Activated naive CD4-positive, alpha-beta T cell treated with Interleukin-2 at 50 U/mL for 16 hours (primary cell): ENCODE results near the gene ENO2.
A peak's percentile ranks its signal among the peaks of the same experiment; 100 is the strongest.

Source experiments
- DNase-seq: peaks from one replicate; pipeline ENCODE4 v3.0.0-alpha.2; 2020

The ENO2 gene

GRCh38 chr12:6914947-6915788 is 788 bp downstream of the ENO2 start:
- DNase-seq, result no peak

- DNase-seq, result no peak
These were observed 1.5 kb downstream of the ENO2 start for GRCh38 chr12:6915789-6916285.

- DNase-seq, result no peak
These were observed 2.2 kb downstream of the ENO2 start for GRCh38 chr12:6916426-6917200.

DNA sequence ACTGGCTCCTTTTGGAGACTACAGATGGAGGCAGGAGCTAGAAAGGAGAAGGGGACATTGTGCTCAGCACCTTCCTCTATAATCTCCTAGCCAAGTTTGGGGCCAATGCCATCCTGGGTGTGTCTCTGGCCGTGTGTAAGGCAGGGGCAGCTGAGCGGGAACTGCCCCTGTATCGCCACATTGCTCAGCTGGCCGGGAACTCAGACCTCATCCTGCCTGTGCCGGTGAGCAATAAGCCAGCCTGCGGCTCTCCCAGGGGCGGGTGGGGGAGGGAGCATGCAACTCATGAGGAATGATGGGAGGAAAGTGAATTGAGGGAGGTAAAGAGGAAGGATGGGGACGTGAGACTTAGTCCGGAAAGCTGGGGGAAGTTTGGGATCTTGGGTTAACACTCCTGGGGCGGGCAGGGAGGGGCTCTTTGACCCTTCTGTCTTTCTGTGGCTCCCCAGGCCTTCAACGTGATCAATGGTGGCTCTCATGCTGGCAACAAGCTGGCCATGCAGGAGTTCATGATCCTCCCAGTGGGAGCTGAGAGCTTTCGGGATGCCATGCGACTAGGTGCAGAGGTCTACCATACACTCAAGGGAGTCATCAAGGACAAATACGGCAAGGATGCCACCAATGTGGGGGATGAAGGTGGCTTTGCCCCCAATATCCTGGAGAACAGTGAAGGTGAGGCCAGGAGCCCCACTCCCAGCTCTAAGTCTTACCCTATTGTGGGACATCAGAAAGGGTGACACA is 3.3 kb downstream of the ENO2 start:
- no peak for DNase-seq

DNA sequence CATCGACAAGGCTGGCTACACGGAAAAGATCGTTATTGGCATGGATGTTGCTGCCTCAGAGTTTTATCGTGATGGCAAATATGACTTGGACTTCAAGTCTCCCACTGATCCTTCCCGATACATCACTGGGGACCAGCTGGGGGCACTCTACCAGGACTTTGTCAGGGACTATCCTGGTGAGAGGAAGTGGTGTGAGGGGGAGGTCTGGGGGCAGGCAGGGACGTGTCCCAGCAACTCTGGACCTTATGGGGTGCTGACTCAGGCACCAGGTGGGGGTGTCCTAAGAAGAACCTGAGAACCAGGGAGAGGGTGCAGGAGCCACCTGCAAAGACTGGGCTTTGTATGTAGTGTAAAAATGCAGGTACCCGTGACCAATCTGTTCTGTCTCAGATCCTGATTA is 5.2 kb downstream of the ENO2 start:
- DNase-seq, result no peak

DNA sequence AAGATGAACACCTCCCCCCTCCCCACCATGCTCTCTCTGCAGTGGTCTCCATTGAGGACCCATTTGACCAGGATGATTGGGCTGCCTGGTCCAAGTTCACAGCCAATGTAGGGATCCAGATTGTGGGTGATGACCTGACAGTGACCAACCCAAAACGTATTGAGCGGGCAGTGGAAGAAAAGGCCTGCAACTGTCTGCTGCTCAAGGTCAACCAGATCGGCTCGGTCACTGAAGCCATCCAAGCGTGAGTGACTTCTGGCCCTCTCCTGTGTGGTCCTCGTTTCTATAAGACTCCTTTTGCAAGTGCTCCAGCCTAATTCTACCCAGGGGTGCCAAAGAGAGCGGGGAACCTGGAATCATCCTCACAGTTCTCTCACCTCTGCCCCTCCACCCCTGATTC is 7.2 kb downstream of the ENO2 start:
- no peak for DNase-seq

GRCh38 chr12:6921996-6922946 is 7.9 kb downstream of the ENO2 start:
- no peak for DNase-seq

GRCh38 chr12:6923003-6923732 is 8.8 kb downstream of the ENO2 start:
- no peak for DNase-seq

DNA sequence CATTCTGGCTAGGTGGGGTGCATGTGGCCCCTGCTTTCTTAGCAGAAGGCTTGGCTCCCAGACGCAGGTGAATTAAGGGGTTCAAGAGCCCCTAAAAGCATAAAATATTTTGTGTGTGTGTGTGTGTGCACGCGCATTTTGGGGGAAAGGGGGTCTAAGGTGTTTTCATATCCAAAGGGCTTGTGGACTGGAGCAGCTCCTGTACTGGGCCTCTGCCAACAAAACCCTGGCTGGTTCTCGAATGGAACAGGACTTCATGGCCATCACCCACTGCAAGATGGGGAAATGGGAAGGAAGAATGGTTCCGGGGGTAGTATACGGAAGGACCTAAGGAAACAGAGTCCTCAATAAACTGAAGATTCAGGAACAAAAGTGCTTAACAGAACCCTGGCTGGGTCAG is 9.5 kb downstream of the ENO2 start:
- no peak for DNase-seq

- DNase-seq, result no peak
These were observed 10.8 kb downstream of the ENO2 start for GRCh38 chr12:6925239-6925539.

DNA sequence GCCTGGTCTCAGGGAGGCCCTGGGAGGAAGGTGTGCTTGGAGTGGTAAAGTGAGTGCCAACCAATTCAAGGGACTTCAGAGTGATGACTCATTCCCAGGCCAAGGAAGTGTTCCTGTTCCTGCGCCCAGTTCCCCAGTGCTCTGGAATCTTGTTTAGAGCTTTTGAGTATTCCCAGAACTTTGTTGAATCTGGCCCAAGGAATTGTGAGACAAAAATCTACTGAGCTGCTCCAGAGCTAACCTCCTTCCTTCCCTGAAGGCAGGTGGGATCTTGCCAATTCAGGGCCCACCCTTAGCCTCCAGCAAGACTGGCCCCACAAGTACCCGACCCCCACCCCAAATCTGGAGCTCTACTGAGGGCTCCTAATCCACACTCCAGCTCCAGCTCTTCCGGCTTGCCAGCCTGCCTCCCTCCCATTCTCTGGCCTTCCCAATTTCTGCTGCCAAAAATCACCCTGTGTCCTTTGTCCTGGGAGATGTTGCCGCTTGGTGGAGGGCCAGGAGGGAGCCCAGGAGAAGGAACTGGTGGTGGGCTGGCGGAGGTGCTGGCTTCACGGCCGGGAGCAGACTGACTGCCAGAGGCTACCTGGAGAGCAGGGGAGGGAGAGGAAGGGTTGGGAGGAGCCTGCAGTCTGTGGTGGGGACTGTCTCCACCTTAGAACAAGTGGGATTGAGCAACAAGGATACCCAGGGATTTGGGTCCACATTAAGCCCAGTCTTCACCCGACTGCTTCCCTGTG is 11.3 kb downstream of the ENO2 start:
- DNase-seq, result no peak

DNA sequence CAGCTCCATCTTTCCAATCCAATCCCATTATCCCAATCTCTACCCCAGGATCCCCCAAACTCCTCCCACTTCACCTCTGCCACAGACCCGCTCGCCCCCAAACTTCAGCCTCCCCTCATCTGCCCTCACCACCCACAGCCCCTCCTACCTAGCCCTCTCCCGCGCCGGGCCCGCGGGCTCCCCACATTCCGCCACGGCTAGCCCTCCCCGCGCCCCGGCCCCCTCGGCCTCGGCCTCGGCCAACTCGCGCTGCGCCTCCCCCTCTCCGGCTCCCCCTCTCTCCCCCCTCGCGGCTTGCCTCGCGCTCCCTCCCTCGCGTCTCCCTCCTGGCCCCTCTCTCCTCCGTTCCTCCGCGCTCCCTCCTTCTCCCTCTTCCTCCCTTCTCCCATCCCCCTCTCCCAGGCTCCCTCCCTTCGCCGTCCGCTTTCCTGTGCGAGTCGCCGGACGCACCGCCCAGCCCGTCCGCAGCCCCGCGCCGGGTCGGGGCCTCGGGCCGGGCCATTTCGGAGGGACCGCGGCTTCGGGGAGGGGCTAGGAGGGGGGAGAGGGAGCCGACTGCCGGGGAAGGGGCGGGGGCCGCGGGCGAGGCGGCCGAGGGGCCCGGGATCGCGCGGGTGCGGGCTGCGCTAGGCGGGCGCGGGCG is 13.1 kb downstream of the ENO2 start, which contains the start of gene ATN1:
Gene ATN1 (plus strand): TSS at position 581 of the 643 bp plus-strand sequence. CDS start 6,043 bp downstream, outside the sequence.
- peak; percentile 56 for DNase-seq

DNA sequence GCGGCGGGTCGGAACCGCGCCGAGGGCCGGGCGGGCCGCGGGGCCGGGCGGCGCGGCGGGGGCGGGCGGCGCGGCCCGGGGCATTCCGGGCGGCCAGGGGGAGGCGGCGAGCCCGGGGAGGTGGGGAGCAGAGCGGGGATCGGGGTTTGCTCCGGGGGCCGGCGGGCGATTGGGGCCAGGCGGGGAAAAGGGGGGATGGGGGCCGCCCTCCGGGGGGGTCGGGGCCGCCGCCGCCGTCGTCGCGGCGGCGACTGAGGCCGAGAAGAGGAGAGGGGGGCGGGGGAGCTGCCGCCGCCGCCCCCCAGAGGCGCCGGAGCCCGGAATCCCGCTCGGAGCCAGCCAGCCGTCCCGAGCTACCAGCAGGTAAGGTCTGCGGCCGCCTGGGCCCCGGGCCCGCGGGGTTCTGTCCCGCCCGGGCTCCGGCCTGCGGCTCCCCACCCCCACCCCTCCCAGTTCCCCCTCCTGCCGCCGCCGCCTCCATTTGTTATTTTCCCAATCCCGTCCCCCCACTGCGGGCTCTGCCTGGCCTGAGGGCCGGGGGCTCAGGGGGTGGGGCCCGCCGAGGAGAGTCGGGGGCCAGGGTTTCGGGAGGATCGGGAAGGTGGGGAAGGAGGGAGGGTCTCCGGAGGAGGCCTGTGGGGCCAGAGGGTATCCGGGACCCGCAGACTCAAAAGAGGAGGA is 13.8 kb downstream of the ENO2 start:
- DNase-seq, result no peak

DNA sequence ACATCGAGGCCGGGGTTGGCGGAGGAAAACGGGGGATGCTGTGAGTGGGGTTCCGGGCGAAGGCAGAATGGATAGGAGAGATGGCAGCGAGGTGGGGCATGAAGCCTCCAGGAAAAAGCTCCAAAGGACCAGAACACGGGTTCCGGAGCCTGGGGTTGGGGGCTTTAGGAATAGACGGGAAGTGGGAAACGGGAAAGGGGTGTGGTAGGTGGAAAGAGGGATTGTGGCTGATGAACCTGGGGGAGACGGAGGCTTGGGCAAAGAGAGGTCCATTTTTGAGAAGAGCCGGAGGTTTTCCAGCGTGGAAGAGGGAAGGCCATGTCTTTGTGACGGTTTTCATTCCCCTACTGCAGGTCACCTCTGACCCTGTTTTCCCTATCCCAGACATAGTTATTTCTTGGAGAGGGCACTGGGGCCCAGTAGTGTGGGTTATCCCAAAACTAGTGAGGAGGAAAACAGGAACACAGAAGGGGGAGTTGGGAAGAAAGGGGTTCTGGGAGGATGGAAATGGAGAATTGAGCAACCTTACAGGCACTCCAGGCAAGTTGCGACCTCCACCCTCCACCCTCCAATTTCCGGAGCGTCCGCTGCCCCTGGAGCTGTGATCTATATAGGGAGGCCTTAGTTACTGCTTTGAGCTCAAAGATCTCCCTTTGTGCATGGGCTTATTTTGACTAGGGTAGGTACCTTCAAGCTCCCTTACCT is 14.5 kb downstream of the ENO2 start:
- no peak for DNase-seq

DNA sequence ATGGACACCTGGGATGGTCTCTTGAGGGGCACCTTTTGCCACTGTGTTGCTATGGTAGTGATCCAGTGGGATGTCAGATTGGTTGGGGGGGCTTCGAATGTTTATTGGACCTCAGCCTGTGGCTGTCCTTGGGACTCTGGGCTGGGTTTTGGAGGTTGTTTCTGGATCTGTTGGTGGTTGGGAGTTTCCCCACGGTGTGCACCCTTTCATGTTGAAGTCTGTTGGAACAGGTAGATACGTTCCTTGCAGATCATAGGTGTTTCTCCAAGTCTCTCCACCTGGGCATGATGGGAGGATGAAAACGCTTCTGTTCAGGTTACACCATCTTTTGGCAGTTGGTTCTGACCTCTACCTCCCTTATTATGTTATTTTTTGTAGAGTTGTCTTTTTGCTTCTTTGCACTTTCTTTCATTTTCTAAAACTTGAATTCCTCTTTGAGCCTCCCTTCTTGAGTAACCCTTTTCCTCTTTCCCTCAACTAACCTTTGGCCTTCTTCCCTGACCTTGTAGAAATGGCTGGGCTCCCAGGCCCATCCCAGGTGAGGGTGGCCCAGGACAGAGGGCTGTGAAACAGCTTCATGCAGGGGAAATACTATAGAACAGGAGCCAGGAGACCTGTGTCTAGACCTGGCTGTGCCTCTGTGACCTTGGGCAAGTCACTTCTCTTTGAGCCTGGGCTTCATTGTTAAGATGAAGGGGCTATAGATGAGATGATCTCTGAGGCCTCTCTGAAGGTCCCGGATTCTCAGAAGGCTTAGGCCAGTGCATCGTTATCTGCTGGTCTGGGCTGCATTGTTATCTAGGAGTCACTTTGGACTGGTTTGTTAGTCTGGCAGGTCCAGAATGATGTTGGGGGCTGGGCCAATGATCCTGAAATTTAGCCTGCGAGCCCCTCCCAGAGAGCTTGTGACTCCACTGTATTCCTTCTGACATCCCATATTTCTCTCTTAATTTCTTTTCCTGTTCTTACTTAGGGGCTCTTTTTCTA is 15.4 kb downstream of the ENO2 start:
- no peak for DNase-seq

DNA sequence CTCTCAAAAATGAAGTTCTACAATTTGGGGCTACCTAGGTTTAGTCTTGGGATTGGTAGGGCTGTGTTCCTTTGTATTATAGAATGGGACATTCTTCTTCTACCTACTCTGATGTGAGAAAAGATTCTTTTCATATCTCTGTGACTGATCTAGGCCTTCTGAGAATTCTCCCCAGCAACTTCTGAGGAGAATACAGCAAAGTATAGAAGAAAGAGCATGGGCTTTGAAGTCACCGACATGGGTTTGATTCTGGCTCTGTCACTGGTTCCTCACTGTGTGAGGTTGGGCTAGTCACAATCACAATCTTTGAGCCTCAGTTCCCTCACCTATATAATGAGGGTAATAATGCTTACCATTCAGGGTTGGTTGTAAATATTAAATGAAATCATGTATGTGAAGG is 18.4 kb downstream of the ENO2 start:
- no peak for DNase-seq

GRCh38 chr12:6934110-6934509 is 19.7 kb downstream of the ENO2 start:
- DNase-seq, result no peak
